Endodermal cell (in vitro differentiated cells): ENCODE results near the gene KAZN. TPM values are rescaled to one million over a fixed set of nuclear protein-coding genes. Genes with fewer than 3 reads are reported as not detected.

ENCODE experiments used
- DNase-seq: peaks from one replicate; pipeline ENCODE4 v3.0.0-alpha.2; 2017
- H3K27ac ChIP-seq: 2 replicates; pipeline ENCODE4 v1.5.1; 2013; ENCODE audit warnings: mild to moderate bottlenecking, low read depth, low read length, moderate library complexity
- H3K27me3 ChIP-seq: 2 replicates; pipeline ENCODE4 v1.6.1; 2013; ENCODE audit warnings: mild to moderate bottlenecking, low read length, moderate library complexity; ENCODE audit not compliant: insufficient read depth, control insufficient read depth, poor library complexity, severe bottlenecking
- H3K36me3 ChIP-seq: 2 replicates; pipeline ENCODE4 v1.7.0; 2013; ENCODE audit warnings: mild to moderate bottlenecking, low read length, moderate library complexity; ENCODE audit not compliant: control insufficient read depth, insufficient read depth
- H3K4me1 ChIP-seq: one replicate; pipeline ENCODE4 v1.7.0; 2013; ENCODE audit warnings: low read length; ENCODE audit not compliant: control insufficient read depth, insufficient read depth
- H3K4me3 ChIP-seq: 2 replicates; pipeline ENCODE4 v1.5.1; 2013; ENCODE audit warnings: mild to moderate bottlenecking, low read length, moderate library complexity
- H3K9ac ChIP-seq: 2 replicates; pipeline ENCODE4 v1.6.1; 2013; ENCODE audit warnings: mild to moderate bottlenecking, low read length, moderate library complexity; ENCODE audit not compliant: poor library complexity, severe bottlenecking; ENCODE audit errors: extremely low read depth
- H3K9me3 ChIP-seq: 2 replicates; pipeline ENCODE4 v1.6.1; 2013; ENCODE audit warnings: mild to moderate bottlenecking, low read length, moderate library complexity; ENCODE audit not compliant: control insufficient read depth
- H3K27ac Mint-ChIP-seq: 2 replicates; pipeline ENCODE4 v1.8.0; 2020; ENCODE audit warnings: mixed read lengths
- H3K27me3 Mint-ChIP-seq: 2 replicates; pipeline ENCODE4 v1.8.0; 2021; ENCODE audit warnings: mild to moderate bottlenecking, mixed read lengths; ENCODE audit not compliant: insufficient read depth
- H3K36me3 Mint-ChIP-seq: 2 replicates; pipeline ENCODE4 v1.8.0; 2020; ENCODE audit warnings: low read depth, mixed read lengths
- H3K4me1 Mint-ChIP-seq: 2 replicates; pipeline ENCODE4 v1.8.0; 2020; ENCODE audit warnings: mixed read lengths
- H3K4me3 Mint-ChIP-seq: 2 replicates; pipeline ENCODE4 v1.8.0; 2020; ENCODE audit warnings: mild to moderate bottlenecking, moderate library complexity, mixed read lengths
- H3K9me3 Mint-ChIP-seq: 2 replicates; pipeline ENCODE4 v1.8.0; 2020; ENCODE audit warnings: mild to moderate bottlenecking, mixed read lengths
- CTCF ChIP-seq: fragments of 200-600 bp; sonication (generic); conservative IDR thresholded peaks from 2 replicates; pipeline ENCODE4 v1.5.0; 2021; ENCODE audit warnings: antibody characterized with exemption, mild to moderate bottlenecking
- WGBS, 2 experiments: methylation state at CpG; one replicate each; pipeline versions ENCODE4 v1.1.5 to v1.1.7; 2013; ENCODE audit warnings: missing lambda C conversion rate in 2 of 2, mixed read lengths in 1 of 2; ENCODE audit not compliant: insufficient coverage in 1 of 2, insufficient read length in 1 of 2; 5-methylcytosine and 5-hydroxymethylcytosine counted together
- total RNA-seq, 2 donors: library from RNA; stranded (reverse); fragmentation: NEBNext Ultra II Directional in 1 of 2; extraction: Animal tissue kit (Norgen Biotek cat#: 25700) in 1 of 2; gene quantifications; 2 replicates in 1 of 2; 3 replicates in 1 of 2; pipeline ENCODE4 v1.2.1, GENCODE V29; 2021

Gene KAZN
- total RNA-seq, 2 donors from 2014 or later: 12.4 to 13.9 TPM

- no peak for DNase-seq
- H3K4me3 ChIP-seq: no peak overlapping the region
- Mint-ChIP-seq H3K27me3 (peaks cover 45% of the 10 kb centered on the region), H3K9me3 (peaks cover 7% of the 10 kb centered on the region), H3K27ac (no peak overlapping the region), H3K36me3 (no peaks in the 10 kb centered on the region), H3K4me1 (peaks cover 2% of the 10 kb centered on the region), H3K4me3 (no peak overlapping the region)
- TF ChIP-seq CTCF: no peak
- no peak overlapping the region for H3K9ac ChIP-seq
- no peak overlapping the region for H3K27ac ChIP-seq
- H3K27me3 ChIP-seq: no peaks in the 10 kb centered on the region
- 84 to 92% methylated on average over 3 to 4 of the region's 4 CpGs for WGBS, 2 experiments
- no peaks in the 10 kb centered on the region for H3K36me3 ChIP-seq
- peaks cover 14% of the 10 kb centered on the region for H3K9me3 ChIP-seq
- H3K4me1 ChIP-seq: peaks cover 3% of the 10 kb centered on the region
These were observed 547.7 kb downstream of the KAZN start for GRCh38 chr1:15146142-15146680.

DNA sequence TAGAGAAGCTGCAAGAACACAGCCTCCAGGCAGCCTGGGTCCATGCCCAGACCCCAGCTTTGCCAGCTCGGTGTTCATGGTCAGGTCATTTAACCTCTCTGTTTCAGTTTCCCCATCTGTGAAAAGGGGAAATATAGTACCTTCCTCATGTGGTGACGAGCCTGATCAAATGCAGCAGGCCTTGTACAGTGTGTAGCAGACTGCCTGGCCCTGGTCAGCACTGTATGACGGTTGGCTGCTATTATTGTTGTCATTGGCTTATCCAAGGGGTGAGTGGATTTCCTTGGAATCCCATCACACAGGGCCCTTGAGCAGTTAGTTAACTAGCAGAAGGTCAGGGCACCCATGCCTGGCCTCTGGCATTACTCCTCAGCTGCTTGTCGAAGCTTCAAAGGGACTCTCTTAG is 548.5 kb downstream of the KAZN start:
- peaks cover 11% of the 10 kb centered on the region for H3K9me3 ChIP-seq

GRCh38 chr1:15148004-15148403 is 549.5 kb downstream of the KAZN start:
- H3K36me3 Mint-ChIP-seq: no peaks in the 10 kb centered on the region
- H3K36me3 ChIP-seq: no peaks in the 10 kb centered on the region
- H3K27me3 ChIP-seq: no peaks in the 10 kb centered on the region
- WGBS, 2 experiments: 81 to 87% methylated on average over 6 of the region's 6 CpGs
- H3K27ac ChIP-seq: no peak overlapping the region
- DNase-seq: no peak
- H3K27me3 Mint-ChIP-seq: peaks cover 53% of the 10 kb centered on the region
- no peak overlapping the region for H3K9ac ChIP-seq
- TF ChIP-seq CTCF: no peak
- H3K4me3 Mint-ChIP-seq: no peak overlapping the region
- no peak overlapping the region for H3K27ac Mint-ChIP-seq
- H3K4me3 ChIP-seq: no peak overlapping the region
- H3K4me1 ChIP-seq: peaks cover 14% of the 10 kb centered on the region
- H3K9me3 Mint-ChIP-seq: peaks cover 5% of the 10 kb centered on the region
- peaks cover 4% of the 10 kb centered on the region for H3K9me3 ChIP-seq
- peaks cover 9% of the 10 kb centered on the region for H3K4me1 Mint-ChIP-seq

More for the DNA sequence above, 548.5 kb downstream of the KAZN start:
- Mint-ChIP-seq H3K4me3 (no peak overlapping the region), H3K9me3 (peaks cover 7% of the 10 kb centered on the region), H3K4me1 (peaks cover 6% of the 10 kb centered on the region), H3K36me3 (no peaks in the 10 kb centered on the region), H3K27me3 (peaks cover 51% of the 10 kb centered on the region), H3K27ac (no peak overlapping the region)
- H3K27me3 ChIP-seq: no peaks in the 10 kb centered on the region
- no peak for TF ChIP-seq CTCF
- WGBS, 2 experiments: 95 to 97% methylated on average over 4 of the region's 4 CpGs
- H3K9ac ChIP-seq: no peak overlapping the region
- H3K36me3 ChIP-seq: no peaks in the 10 kb centered on the region
- peaks cover 11% of the 10 kb centered on the region for H3K4me1 ChIP-seq
- DNase-seq: no peak
- no peak overlapping the region for H3K27ac ChIP-seq
- no peak overlapping the region for H3K4me3 ChIP-seq
